NCI-H1105 treated with DMSO at 0.1 percent for 48 hours (cell line): ENCODE data around the gene MAP1B.
A peak's percentile ranks its signal among the peaks of the same experiment; 100 is the strongest.

Experiments
- DNase-seq: peaks from one replicate; lab custom pipeline; 2025; lab: John Stamatoyannopoulos, UW

MAP1B gene

GRCh38 chr5:72251386-72251785, 144.1 kb downstream of the MAP1B start:
- DNase-seq, result no peak

- no peak for DNase-seq
Measured at GRCh38 chr5:72252008-72252407, 144.7 kb downstream of the MAP1B start.

- no peak for DNase-seq
Measured at GRCh38 chr5:72252574-72253155, 145.4 kb downstream of the MAP1B start.

- DNase-seq, result peak; percentile 6
Measured at GRCh38 chr5:72255237-72255636, 148.0 kb downstream of the MAP1B start.

- no peak for DNase-seq
Measured at GRCh38 chr5:72255670-72256069, 148.4 kb downstream of the MAP1B start.

- no peak for DNase-seq
Measured at GRCh38 chr5:72256536-72256935, 149.3 kb downstream of the MAP1B start.
